Endothelial cell of umbilical vein (primary cell): ENCODE data around the gene MAPK8IP2. TPM values are rescaled to one million over a fixed set of nuclear protein-coding genes. Genes with fewer than 3 reads are reported as not detected.

Source experiments
- BruUV-seq: library from RNA; stranded (reverse); fragments of 400-500 nt; replicated peaks from 2 replicates; lab custom pipeline; 2021; lab: Mats Ljungman, UMichigan
- CTCF ChIA-PET: fragments of 300-600, 350-600 bp; sonication (Branson Sonifier 250); formaldehyde crosslinking; loops from one replicate; lab custom pipeline; 2021; ENCODE audit warnings: antibody characterized with exemption, inconsistent platforms; lab: Charles Lee
- POLR2A ChIA-PET: fragments of 300-600, 350-600 bp; sonication (Branson Sonifier 250); formaldehyde crosslinking; loops from one replicate; lab custom pipeline; 2021; ENCODE audit warnings: antibody characterized with exemption, inconsistent platforms; lab: Charles Lee
- DNase-seq: peaks from one replicate; pipeline ENCODE4 v3.0.0-alpha.2; 2011; ENCODE audit warnings: low read depth, low spot score
- FAIRE-seq: peaks from 2 replicates; lab custom pipeline; 2011; peaks lifted over from hg19 to GRCh38; lab: Jason Lieb, UNC
- H2AFZ ChIP-seq: 2 replicates; pipeline ENCODE4 v1.6.0; 2012; ENCODE audit warnings: low read depth, low read length, control low read depth, inconsistent platforms
- H3K27ac ChIP-seq: 2 replicates; pipeline ENCODE4 v1.5.1; 2011; ENCODE audit warnings: low read depth, mild to moderate bottlenecking, control low read depth, low read length, moderate library complexity; ENCODE audit not compliant: insufficient read depth
- H3K27me3 ChIP-seq, 2 experiments: 2 replicates each; pipeline versions ENCODE4 v1.6.0 to v1.6.1; 2011; ENCODE audit warnings: low read length in 2 of 2, mixed read lengths in 1 of 2; ENCODE audit not compliant: control insufficient read depth in 2 of 2, insufficient read depth in 2 of 2
- H3K36me3 ChIP-seq, 2 experiments: 2 replicates in 1 of 2; 3 replicates in 1 of 2; pipeline ENCODE4 v1.5.1; 2011; ENCODE audit warnings: low read length in 2 of 2, mild to moderate bottlenecking in 1 of 2, moderate library complexity in 1 of 2; ENCODE audit not compliant: control insufficient read depth in 2 of 2, insufficient read depth in 2 of 2; ENCODE audit errors: extremely low read depth in 1 of 2
- H3K4me1 ChIP-seq: 3 replicates; pipeline ENCODE4 v1.5.1; 2011; ENCODE audit warnings: mild to moderate bottlenecking, low read length; ENCODE audit not compliant: control insufficient read depth, insufficient read depth; ENCODE audit errors: extremely low read depth
- H3K4me2 ChIP-seq: 2 replicates; pipeline ENCODE4 v1.6.1; 2011; ENCODE audit warnings: low read length, control low read depth, mixed read lengths; ENCODE audit not compliant: insufficient read depth
- H3K4me3 ChIP-seq, 3 experiments: fragments of 200-600 bp in 1 of 3; sonication (generic), shearing (Covaris generic) in 1 of 3; replicated peaks in 1 of 3; 2 replicates each; pipeline ENCODE4 v1.5.1; 2011 to 2016; ENCODE audit warnings: control low read depth in 3 of 3, low read length in 3 of 3, mild to moderate bottlenecking in 2 of 3, inconsistent platforms in 1 of 3, low read depth in 1 of 3, moderate library complexity in 1 of 3; ENCODE audit not compliant: insufficient read depth in 1 of 3
- H3K79me2 ChIP-seq: 2 replicates; pipeline ENCODE4 v1.6.0; 2012; ENCODE audit warnings: low read length, inconsistent platforms; ENCODE audit not compliant: control insufficient read depth, insufficient read depth
- H3K9ac ChIP-seq: replicated peaks from 2 replicates; pipeline ENCODE3; 2011; ENCODE audit warnings: low read length, control low read depth; ENCODE audit not compliant: insufficient read depth; ENCODE audit errors: extremely low read depth
- H3K9me1 ChIP-seq: replicated peaks from 3 replicates; pipeline ENCODE4 v1.6.0; 2011; ENCODE audit warnings: mild to moderate bottlenecking, low read length; ENCODE audit not compliant: control insufficient read depth, insufficient read depth; ENCODE audit errors: extremely low read depth
- H3K9me3 ChIP-seq: replicated peaks from 2 replicates; pipeline ENCODE4 v1.5.1; 2012; ENCODE audit warnings: low read length, inconsistent platforms; ENCODE audit not compliant: control insufficient read depth, insufficient read depth
- H4K20me1 ChIP-seq: replicated peaks from 2 replicates; pipeline ENCODE3; 2011; ENCODE audit warnings: mild to moderate bottlenecking, low read length; ENCODE audit not compliant: control insufficient read depth, insufficient read depth; ENCODE audit errors: extremely low read depth
- EZH2 ChIP-seq: IDR thresholded peaks from 2 replicates; pipeline ENCODE4 v1.6.1; 2012; ENCODE audit warnings: borderline replicate concordance, low read depth, mild to moderate bottlenecking, moderate library complexity, low read length, inconsistent platforms; ENCODE audit not compliant: severe bottlenecking
- FOS ChIP-seq: IDR thresholded peaks from 2 replicates; pipeline ENCODE4 v1.6.1; 2011; ENCODE audit warnings: mild to moderate bottlenecking, low read length, moderate library complexity, borderline replicate concordance; ENCODE audit not compliant: insufficient read depth
- GATA2 ChIP-seq: IDR thresholded peaks from 2 replicates; pipeline ENCODE4 v1.7.0; 2011; ENCODE audit warnings: low read depth, mild to moderate bottlenecking, moderate library complexity, mixed read lengths, low read length; ENCODE audit not compliant: insufficient read length, insufficient read depth
- dilution Hi-C: fragments of 300-500 bp; cut with MboI; formaldehyde crosslinking; loops from one replicate; pipeline ENCODE4 v1.15.0; 2019; ENCODE audit warnings: low sequenced_read_pairs; ENCODE audit not compliant: extremely low pct_ligation_motif_present
- intact Hi-C: fragments of 100-400 bp; cut with micrococcal nuclease; formaldehyde crosslinking; loops from one replicate; pipeline ENCODE4 v1.10.0; 2022
- polyA plus RNA-seq, 4 experiments: library from polyadenylated mRNA; depleted of rRNA in 3 of 4; stranded (reverse) in 3 of 4; unstranded in 1 of 4; fragments of >200 nt; gene quantifications; 2 replicates each; pipeline versions ENCODE4 v1.2.1 to v1.2.3, GENCODE V29; 2011 to 2012; ENCODE audit warnings: missing spikeins in 1 of 4
- total RNA-seq: library from RNA; stranded (reverse); gene quantifications from 2 replicates; pipeline ENCODE4 v1.2.3, GENCODE V29; 2021

Gene MAPK8IP2
- total and polyA plus RNA-seq, 2 donors (not counting 3 experiments of a cell fraction or from before 2014, with no cell fraction given): 0.21 to 0.31 TPM

- intact Hi-C loops: no loop called here
- DNase-seq (no peak), FAIRE-seq (no peak)
- H3K4me2 ChIP-seq: no peak overlapping the region
- H3K4me1 ChIP-seq: no peaks in the 10 kb centered on the region
- no peaks in the 10 kb centered on the region for H4K20me1 ChIP-seq
- BruUV-seq: no TSS peak
- CTCF ChIA-PET: interaction anchor here (0.8 kb wide), 1 partner anchor 19 kb away, joined by 3 read pairs; no protein-coding TSS in a partner anchor
- no peaks in the 10 kb centered on the region for H3K9me1 ChIP-seq
- H3K36me3 ChIP-seq: no peaks in the 10 kb centered on the region
- no peak for TF ChIP-seq FOS
- H3K9me3 ChIP-seq: no peaks in the 10 kb centered on the region
- peaks cover 35 to 37% of the 10 kb centered on the region in 2 experiments for H3K27me3 ChIP-seq
- H3K79me2 ChIP-seq: no peaks in the 10 kb centered on the region
- dilution Hi-C loops: no loop called here
- POLR2A ChIA-PET: interaction anchor here (0.5 kb wide), 1 partner anchor 9 kb away, joined by 4 read pairs; no protein-coding TSS in a partner anchor
- H2AFZ ChIP-seq: no peak overlapping the region
- H3K9ac ChIP-seq: no peak overlapping the region
- H3K27ac ChIP-seq: no peak overlapping the region
- H3K4me3 ChIP-seq: no peak overlapping the region
These were observed 1.2 kb downstream of the MAPK8IP2 start for GRCh38 chr22:50601669-50602337.

GRCh38 chr22:50602338-50602700 lies 1.7 kb downstream of the MAPK8IP2 start:
- Histone ChIP-seq H3K27ac (no peak overlapping the region), H4K20me1 (no peaks in the 10 kb centered on the region), H3K4me3 (no peak overlapping the region), H2AFZ (no peak overlapping the region), H3K27me3 (peaks cover 32 to 37% of the 10 kb centered on the region in 2 experiments), H3K79me2 (no peaks in the 10 kb centered on the region), H3K9ac (no peak overlapping the region), H3K4me1 (no peaks in the 10 kb centered on the region), H3K9me3 (no peaks in the 10 kb centered on the region), H3K9me1 (no peaks in the 10 kb centered on the region), H3K4me2 (no peak overlapping the region), H3K36me3 (no peaks in the 10 kb centered on the region)
- no TSS peak for BruUV-seq
- POLR2A ChIA-PET: no interaction called here
- dilution Hi-C loops: no loop called here
- intact Hi-C loops: no loop called here
- TF ChIP-seq EZH2: peak; percentile 46
- TF ChIP-seq GATA2: no peak
- FAIRE-seq: no peak
- no peak for DNase-seq
- CTCF ChIA-PET: interaction anchor here (1.2 kb wide), 1 partner anchor 46 kb away, joined by 3 read pairs; no protein-coding TSS in a partner anchor
